Measurements from ENCODE around the gene CRYBB3.
"Not testable (repeated sequence)": the region's sequence is repeated elsewhere in the genome, so short reads cannot be mapped to it uniquely, and the experiment has no call there.

Gene CRYBB3

DNA sequence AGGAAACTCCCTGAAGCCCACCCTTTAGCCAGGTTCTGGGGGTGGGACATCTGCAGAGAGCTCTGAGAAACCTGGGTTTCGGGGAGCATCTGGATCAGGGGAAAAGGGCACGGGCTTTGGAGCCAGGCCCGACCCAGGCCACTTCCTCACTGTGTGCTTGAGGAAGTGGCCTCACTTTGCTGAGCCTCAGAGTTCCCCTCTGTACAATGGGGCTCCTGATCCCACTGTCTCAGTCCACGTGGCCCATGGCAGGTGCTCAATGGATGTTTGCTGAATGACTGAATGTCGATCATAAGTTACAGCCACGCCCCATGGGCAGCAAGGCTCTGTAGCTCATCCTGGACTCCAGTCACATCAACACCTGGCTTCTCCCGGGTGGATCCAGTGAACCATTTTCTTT is 1.3 kb downstream of the CRYBB3 start:
- TF ChIP-seq CTCF (IDR thresholded peaks at IDR 0.05; ENCODE audit: low read depth, low read length): no peak
- no peak overlapping the region for H3K4me3 ChIP-seq (ENCODE audit: low read depth, low read length)

DNA sequence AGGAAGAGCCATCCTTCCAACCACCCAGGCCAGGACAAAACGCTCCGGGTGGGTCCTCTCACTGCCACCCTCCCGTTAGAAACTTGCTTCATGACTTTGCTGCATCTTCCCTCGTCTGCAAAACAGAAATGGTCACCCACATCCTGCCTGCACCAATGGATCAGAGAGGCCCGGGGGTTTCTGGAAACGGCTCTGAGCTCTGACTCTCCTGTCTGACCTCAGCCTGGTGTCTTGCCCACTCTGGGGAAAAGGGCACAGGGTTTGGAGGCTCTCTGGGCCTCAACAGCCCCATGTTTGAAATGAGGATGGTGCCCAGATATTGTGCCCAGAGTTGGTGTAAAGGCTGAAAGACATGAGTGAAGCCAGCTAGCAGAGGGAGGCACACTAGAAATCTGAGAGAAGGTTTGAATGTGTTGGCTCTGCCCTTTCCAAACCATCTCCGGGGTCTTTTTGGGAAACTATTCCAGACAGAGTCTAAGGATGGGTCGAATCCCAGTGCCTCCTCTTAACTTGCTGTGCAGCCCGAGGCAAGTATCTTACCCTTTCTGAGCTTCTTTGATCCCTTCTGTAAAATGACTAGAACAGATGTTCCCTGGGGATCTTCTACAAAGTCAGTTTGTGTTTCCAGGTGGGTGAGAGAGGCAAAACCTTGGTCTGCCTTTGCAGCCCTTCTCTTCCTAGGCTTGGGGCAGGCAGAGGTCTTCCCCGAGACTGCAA is 2.1 kb downstream of the CRYBB3 start:
- H3K4me3 ChIP-seq (ENCODE audit: low read depth, low read length): no peak overlapping the region
- TF ChIP-seq CTCF (IDR thresholded peaks at IDR 0.05; ENCODE audit: low read depth, low read length): no peak

DNA sequence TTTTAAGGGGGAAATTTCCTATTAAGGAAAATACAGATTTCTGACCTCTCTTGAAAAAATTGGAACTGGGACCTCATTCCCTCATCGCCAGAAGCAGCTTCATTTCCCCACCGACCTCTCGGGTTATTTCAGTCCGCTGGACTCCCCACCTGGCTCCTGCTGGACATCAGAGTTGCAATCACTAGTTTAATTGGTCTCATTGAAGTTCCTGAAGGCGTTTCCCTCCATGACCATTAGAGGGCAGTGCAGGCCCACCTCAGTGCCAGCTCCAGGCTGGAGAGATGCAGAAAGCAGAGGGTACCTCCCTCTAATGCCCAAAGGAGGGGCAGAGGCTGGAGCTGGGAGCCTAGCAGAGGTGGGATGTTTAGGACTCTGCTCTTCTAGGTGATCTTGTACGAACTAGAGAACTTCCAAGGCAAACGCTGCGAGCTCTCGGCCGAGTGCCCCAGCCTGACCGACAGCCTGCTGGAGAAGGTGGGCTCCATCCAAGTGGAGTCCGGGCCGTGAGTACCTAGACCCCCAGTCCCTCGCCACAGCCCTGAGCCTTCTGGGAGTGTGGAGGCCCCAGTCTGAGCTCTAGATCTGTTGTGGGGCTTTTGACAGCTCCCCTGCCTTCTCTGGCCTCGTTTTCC is 2.7 kb downstream of the CRYBB3 start:
- H3K4me3 ChIP-seq (ENCODE audit: low read depth, low read length): no peak overlapping the region
- TF ChIP-seq CTCF (IDR thresholded peaks at IDR 0.05; ENCODE audit: low read depth, low read length): peak; percentile 90

GRCh38 chr22:25203082-25203481 is 3.4 kb downstream of the CRYBB3 start:
- no peak overlapping the region for H3K4me3 ChIP-seq (ENCODE audit: low read depth, low read length)
- TF ChIP-seq CTCF (IDR thresholded peaks at IDR 0.05; ENCODE audit: low read depth, low read length): no peak

GRCh38 chr22:25204547-25204946 is 4.9 kb downstream of the CRYBB3 start:
- not testable (repeated sequence) for H3K4me3 ChIP-seq (ENCODE audit: low read depth, low read length)

DNA sequence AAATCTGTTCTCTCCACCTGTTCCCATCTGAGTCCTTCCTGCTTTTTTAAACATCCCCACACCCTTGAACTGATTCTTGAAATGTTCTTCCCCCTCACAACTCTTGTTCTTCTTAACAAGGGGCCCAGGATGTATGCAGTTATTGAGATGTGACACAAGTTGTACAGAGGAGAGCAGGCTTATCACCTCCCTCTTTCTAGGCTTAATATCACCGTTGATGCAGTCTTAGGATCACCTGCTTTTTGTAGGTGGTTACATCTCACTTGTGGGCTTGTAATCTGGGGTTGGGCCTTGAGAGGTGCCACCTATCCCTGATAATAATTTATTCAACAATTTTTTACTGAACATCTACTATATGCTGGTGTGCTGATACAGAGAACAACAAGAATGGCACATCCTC is 6.2 kb downstream of the CRYBB3 start:
- no peak overlapping the region for H3K4me3 ChIP-seq (ENCODE audit: low read depth, low read length)
- no peak for TF ChIP-seq CTCF (IDR thresholded peaks at IDR 0.05; ENCODE audit: low read depth, low read length)

DNA sequence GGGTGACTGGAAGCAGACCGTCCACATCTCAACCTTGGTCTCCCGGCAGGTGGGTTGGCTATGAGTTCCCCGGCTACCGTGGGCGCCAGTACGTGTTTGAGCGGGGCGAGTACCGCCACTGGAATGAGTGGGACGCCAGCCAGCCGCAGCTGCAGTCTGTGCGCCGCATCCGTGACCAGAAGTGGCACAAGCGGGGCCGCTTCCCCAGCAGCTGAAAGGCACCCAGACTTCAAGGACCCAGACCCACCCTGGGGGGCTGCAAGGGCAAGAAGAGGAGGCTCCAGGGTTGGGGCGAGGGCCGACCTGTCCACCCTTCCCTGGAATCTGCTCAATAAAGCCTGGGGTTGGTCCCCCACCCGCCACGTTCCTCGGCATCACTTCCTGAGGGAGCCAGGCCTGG is 7.3 kb downstream of the CRYBB3 start:
- no peak overlapping the region for H3K4me3 ChIP-seq (ENCODE audit: low read depth, low read length)
- no peak for TF ChIP-seq CTCF (IDR thresholded peaks at IDR 0.05; ENCODE audit: low read depth, low read length)
